DMS 273 (cell line): Measurements from ENCODE around the gene CTSO.

Source experiments
- DNase-seq: peaks from one replicate; lab custom pipeline; 2025; ENCODE audit not compliant: unreplicated experiment; lab: John Stamatoyannopoulos, UW

Gene CTSO, protein sequence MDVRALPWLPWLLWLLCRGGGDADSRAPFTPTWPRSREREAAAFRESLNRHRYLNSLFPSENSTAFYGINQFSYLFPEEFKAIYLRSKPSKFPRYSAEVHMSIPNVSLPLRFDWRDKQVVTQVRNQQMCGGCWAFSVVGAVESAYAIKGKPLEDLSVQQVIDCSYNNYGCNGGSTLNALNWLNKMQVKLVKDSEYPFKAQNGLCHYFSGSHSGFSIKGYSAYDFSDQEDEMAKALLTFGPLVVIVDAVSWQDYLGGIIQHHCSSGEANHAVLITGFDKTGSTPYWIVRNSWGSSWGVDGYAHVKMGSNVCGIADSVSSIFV

GRCh38 chr4:155953151-155954117 is at the start of gene CTSO:
Gene CTSO (minus strand): TSS chr4:155953866. CDS start chr4:155953847, 19 bp downstream.
- DNase-seq: peak; percentile 78

DNA sequence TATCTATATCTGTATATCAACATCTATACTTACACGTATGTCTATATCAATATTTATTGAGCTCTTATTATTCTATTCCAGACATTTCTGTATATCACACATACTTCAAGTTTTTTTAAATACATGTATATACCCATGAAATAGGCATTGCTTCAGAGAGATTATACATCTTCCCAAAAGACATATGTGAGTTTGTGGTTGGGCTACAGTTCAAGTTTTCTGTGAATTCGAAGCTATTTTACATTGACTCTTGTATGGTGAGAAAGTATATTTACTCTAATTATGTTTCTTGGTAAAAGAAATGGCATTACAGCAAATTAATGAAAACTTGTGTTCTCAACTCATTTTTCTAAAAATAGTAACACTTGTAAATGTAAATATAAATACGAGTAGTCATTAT is 46.8 kb upstream of the CTSO start:
- DNase-seq: no peak

DNA sequence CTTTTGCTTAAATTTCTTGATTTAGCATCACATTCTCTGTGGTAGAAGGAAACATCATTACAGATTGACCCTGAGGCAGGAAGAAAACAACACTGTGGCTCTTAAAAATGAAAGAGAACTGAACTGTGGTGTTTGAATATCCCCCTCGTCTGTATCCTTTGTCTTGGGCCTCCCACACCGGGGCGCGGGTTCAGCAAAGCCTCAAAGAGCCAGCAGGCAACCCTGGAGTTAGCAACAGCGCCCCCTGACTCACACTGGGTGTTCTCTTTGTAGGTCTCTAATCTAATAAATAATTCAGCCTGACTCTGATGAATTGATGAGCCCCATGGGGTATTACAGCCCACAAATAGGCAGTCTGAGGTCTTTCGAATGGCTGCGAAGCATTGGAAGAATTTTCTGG is 46.1 kb upstream of the CTSO start:
- DNase-seq: no peak

- DNase-seq: no peak
Measured at GRCh38 chr4:155995069-155995468, 41.4 kb upstream of the CTSO start.

DNA sequence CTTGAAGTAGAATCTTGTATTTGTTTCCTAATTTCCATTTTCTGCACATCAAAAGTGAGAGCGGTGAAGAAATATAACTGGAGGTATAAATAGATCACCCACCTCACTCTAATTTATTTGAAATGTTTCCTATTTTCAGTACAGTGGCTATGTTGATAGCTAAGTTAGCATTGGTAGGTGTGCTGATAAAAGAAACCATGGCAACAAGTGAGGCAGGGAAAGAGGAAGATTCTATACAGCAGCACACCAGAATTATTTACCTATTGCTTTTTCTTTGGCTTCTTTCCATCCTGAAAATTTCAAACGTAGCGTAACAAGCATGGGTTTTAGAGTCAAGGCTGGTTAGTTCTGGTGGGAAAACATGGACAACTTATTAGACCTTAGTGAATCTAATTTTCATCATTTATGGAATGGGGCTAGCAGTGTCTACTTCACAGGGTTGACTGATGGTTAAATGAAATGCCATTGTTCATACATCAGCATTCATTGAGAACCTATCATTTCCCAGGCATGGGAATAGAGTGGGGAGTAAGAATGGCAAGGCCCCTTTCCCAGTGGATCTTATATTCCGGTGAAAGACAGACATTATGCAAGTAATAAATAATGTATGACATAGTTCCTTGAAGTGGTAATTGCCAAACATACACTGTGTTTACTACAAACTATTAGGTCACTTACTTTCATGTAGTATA is 30.6 kb upstream of the CTSO start:
- DNase-seq: no peak

DNA sequence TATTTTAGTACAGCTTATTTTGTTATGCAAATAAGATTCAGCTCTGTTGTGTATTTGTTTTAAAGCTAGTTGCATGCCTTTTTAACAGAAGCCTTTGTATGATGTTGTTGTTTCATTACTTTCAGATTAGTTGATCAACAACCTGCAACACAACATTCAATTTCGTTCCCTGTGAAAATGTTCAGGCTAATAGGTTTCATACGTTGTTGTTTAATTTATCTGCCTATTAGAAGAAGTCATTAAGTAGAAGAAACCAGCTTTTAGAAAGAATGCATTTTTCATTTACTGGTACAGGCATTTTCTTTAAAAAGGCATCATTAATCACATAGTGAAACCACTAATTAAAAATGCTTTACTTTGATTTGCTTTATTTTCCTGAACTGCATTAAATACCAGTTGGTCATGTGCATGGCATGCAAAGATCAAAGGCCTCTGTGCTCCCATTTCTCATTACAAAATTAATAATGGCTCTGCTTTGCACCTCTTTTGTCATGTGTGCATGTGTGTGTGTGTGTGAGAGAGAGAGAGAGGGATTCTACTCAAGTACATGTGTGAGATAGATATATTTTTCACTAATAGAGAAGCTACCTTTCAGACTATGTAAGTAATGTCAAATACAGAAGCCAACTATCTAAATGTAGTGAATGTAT is 29.2 kb upstream of the CTSO start:
- DNase-seq: no peak

- DNase-seq: no peak
Measured at GRCh38 chr4:155978810-155979209, 25.1 kb upstream of the CTSO start.

- no peak for DNase-seq
Measured at GRCh38 chr4:155975511-155975910, 21.8 kb upstream of the CTSO start.

- no peak for DNase-seq
Measured at GRCh38 chr4:155974996-155975395, 21.3 kb upstream of the CTSO start.

DNA sequence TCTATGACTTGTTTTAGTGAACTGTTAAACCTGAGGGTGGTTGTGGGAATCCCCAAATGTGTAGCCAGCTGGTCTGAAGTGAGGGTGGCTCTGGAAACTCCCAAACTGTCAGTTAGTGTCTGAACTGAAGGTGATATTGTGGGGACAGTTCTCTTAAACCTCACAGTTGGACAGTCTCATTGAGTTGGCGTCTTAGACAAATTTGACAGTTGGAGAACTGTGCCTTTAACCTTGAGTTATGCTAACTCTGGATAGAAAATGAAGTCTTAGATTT is 20.7 kb upstream of the CTSO start:
- DNase-seq: no peak

GRCh38 chr4:155973639-155974475 is 20.2 kb upstream of the CTSO start:
- no peak for DNase-seq

- peak; percentile 0 for DNase-seq
Measured at GRCh38 chr4:155972098-155972497, 18.4 kb upstream of the CTSO start.

- DNase-seq: no peak
Measured at GRCh38 chr4:155966731-155967395, 13.2 kb upstream of the CTSO start.

- no peak for DNase-seq
Measured at GRCh38 chr4:155966171-155966570, 12.5 kb upstream of the CTSO start.

DNA sequence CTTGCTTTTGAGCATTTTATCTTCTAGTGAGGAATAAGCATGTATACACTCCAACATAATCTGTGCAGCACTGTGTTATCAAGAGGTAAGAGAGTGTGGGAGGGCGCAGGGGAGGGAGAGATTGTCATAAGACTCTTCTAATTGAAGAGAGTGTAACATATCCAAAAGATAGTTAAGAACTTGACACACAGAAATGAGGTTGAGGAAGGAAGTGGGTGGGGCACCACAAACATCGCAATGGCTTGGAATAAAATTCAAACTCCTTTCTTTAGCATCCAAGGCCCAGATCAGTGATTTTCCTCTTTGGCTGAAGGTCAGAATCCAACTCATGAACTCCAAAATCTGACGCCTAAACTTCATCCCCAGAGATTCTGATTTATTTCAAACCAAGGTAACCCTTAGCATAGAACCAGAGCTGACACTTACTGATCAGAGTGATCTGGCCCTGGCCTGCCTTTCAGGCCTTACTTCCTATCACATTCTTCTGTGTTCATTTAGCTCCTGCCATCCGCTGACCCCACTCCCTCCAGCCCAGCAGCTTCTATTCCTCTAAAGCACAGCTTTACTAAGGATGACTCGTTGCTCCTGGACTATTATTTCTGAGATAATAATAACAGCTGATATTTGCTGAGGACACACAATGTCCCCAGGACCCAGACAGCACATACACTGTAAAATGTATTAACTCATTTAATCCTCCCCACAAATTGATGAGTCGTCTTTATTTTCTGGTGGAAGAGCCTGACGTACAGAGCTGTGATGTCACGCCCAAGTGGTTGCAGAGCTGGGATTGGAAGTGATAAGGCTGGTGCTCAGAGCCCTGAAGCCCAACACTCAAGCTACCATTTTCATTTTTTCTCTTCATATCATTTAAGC is 10.6 kb upstream of the CTSO start:
- DNase-seq: no peak

GRCh38 chr4:155962767-155963166 is 9.1 kb upstream of the CTSO start:
- DNase-seq: no peak

DNA sequence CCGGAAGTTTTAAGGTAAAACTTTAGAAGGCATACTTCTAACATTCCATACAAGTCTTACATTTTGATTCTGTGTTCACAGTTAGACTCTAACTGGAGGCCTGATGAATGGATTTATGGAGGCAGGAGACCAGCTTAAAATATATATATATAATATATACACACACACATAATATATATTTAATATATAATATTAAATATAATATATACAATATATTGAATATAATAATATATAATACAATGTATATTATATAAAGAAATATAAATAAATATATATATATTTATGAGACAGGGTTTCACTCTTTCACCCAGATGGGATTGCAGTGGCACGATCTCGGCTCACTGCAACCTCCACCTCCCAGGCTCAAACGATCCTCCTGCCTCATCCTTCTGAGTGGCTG is 7.9 kb upstream of the CTSO start:
- DNase-seq: no peak

GRCh38 chr4:155960522-155960921 is 6.9 kb upstream of the CTSO start:
- DNase-seq: no peak

DNA sequence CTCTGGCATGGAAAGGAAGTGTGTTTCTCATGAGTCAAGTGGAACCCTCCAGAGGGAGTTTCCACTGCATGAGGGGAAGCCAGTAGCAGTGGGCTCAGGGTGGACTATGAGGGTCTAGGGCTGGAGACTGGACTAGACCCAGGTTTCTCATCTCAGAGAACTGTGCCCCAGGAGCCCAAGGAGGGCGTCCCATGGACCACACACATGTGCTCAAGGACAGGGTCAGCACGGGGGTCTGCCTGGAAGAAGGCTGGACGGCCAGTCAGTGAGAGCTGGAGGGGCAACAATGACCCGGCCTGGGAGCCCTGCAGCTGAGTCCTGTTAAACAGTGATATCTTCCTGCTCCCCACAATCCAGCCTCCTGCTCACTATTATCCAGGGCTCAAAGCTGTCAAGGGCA is 5.8 kb upstream of the CTSO start:
- no peak for DNase-seq
